ENCODE results near the gene MACROD2.
"Not testable (repeated sequence)": the region's sequence is repeated elsewhere in the genome, so short reads cannot be mapped to it uniquely, and the experiment has no call there.

Gene MACROD2

DNA sequence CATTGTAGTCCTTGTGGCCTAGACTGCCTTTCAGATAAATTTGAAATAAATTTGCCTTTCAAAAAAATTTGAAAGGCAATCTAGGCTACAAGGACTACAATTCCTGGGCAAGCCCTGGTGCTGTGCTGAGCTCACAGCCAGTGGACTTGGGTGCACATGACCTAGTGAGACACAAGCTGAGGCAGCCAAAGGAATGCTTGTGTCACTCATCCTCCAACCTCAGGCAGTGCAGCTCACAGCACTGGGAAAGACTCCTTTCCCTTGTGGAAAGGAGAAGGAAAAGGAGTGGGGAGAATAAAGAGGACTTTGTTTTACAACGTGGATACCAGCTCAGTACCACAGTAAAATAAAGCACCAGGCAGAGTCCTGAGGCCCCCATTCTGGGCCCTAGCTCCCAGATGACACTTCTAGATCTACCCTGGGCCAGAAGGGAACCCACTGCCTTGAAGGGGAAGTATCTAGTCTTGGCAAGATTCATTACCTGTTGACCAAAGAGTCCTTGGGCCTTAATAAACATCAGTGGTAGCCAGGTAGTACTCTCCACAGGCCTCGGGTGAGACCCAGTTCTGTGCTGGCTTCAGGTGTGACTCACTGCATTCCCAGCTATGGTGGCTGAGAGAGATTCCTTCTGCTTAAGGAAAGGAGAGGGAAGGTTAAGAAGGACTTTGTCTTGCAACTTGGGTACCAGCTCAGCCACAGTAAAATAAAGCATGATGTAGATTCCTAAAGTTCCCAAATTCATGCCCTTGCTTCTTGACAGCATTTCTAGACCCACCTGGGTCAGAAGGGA lies 1001.8 kb downstream of the MACROD2 start:
- no peak overlapping the region for H2AFZ ChIP-seq (ENCODE audit: low read depth, low read length)
- H3K4me3 ChIP-seq (ENCODE audit: low read length) = no peak overlapping the region
- peaks cover 3% of the 10 kb centered on the region for H3K4me1 ChIP-seq (ENCODE audit: insufficient read depth, low read length)
- H3K27me3 ChIP-seq (ENCODE audit: insufficient read depth, low read length) = no peaks in the 10 kb centered on the region
- peaks cover 12% of the 10 kb centered on the region for H3K9me3 ChIP-seq (ENCODE audit: low read length)
- no peaks in the 10 kb centered on the region for H3K36me3 ChIP-seq (ENCODE audit: insufficient read depth, low read length)

DNA sequence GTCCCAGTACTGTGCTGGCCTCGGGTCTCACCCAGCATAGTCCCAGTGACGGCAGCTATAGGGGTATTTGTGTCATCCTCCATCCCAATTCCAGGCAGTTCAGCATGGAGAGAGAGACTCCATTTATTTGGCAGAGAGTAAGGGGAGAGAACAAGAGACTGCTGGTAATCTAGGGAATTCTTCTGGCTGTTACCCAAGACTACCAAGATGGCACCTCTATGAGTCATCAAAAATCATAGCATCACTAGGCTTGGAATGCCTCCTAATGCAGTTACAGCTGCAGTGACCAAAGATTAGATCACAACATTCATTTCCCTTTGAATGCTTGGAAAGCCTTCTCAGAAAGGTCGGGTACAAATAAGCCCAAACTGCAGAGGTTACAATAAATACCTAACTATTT lies 1002.5 kb downstream of the MACROD2 start:
- H3K36me3 ChIP-seq (ENCODE audit: insufficient read depth, low read length) = no peaks in the 10 kb centered on the region
- H3K9me3 ChIP-seq (ENCODE audit: low read length) = peaks cover 12% of the 10 kb centered on the region
- no peak overlapping the region for H2AFZ ChIP-seq (ENCODE audit: low read depth, low read length)
- peaks cover 3% of the 10 kb centered on the region for H3K4me1 ChIP-seq (ENCODE audit: insufficient read depth, low read length)
- no peaks in the 10 kb centered on the region for H3K27me3 ChIP-seq (ENCODE audit: insufficient read depth, low read length)
- H3K4me3 ChIP-seq (ENCODE audit: low read length) = no peak overlapping the region

DNA sequence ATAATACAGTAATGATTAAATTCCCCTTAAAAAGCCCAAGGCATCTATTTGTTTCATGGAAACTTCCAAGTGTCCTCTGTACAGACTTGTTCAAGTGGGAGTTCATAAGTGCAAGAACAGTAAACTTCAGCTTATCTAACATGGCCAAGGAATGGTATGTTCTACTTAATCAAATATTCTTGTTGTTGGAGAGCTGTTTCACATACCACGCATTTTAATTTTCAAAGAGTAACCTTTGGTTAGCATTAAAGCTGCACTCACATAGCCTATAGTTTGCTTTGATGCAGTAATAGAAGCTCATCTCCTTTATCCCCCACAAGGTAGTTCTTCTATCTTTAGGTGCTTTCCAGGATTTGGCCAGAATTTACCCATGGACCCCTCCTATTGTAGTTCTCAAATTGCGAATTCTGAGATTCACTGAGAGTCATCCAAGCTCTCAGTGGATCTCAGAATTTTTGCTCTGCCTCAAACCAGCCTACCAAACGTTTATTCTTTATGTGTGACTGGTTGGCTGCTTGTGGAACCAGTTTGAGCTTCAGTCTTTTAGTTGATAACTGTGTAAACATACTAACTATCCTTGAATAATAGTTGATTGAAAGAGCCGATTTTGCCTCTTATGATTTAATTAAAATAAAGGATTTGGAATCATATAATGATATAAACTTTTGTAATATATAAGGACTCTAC lies 1010.1 kb downstream of the MACROD2 start:
- Histone ChIP-seq H3K4me1 (ENCODE audit: insufficient read depth, low read length) (peaks cover 6% of the 10 kb centered on the region), H3K36me3 (ENCODE audit: insufficient read depth, low read length) (no peaks in the 10 kb centered on the region), H2AFZ (ENCODE audit: low read depth, low read length) (no peak overlapping the region), H3K9me3 (ENCODE audit: low read length) (no peaks in the 10 kb centered on the region), H3K27me3 (ENCODE audit: insufficient read depth, low read length) (no peaks in the 10 kb centered on the region), H3K4me3 (ENCODE audit: low read length) (no peak overlapping the region)

DNA sequence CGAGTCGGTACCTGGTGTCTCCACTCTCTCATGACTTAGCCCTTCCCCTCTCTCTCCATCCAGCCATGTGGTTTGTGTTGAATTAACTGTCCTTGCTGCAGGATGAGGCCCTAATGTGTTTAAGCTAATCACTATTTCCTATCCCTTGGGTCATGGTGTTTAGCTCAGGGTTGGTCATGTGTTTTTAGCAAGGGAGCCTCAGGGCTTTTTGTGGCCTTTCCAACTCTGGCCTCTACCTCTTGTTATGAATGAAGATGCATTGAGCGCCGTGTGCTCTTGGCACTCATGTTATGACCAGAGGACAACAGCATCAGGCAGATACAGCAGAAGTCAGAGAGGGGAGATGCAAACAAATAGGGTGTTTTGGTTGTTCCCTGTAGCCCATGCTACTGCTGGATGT lies 1016.3 kb downstream of the MACROD2 start:
- H3K27me3 ChIP-seq (ENCODE audit: insufficient read depth, low read length) = no peaks in the 10 kb centered on the region
- H3K4me3 ChIP-seq (ENCODE audit: low read length) = no peak overlapping the region
- H3K9me3 ChIP-seq (ENCODE audit: low read length) = no peaks in the 10 kb centered on the region
- no peak overlapping the region for H2AFZ ChIP-seq (ENCODE audit: low read depth, low read length)
- H3K4me1 ChIP-seq (ENCODE audit: insufficient read depth, low read length) = peaks cover 26% of the 10 kb centered on the region
- no peaks in the 10 kb centered on the region for H3K36me3 ChIP-seq (ENCODE audit: insufficient read depth, low read length)

DNA sequence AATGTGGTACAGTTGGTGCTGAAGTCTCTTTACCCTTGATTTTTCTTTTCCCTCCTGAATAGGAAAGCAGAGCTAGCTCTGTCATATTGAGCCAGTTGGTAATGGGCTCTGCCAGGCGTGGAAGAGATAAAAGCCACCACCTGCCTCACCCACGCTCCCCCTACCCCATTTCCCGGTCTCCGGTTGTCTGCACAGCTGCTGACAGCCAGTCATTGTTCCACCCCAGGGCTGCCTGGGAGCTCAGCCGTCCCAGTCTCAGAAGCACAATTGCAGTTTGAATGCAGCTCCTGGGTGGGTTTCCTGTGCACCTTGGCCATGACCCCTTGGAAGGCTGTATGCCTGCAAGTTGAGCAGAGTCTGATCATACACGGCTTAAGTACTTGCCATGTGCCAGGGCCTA lies 1017.2 kb downstream of the MACROD2 start:
- Histone ChIP-seq H2AFZ (ENCODE audit: low read depth, low read length) (peak overlapping the region; percentile 37), H3K4me1 (ENCODE audit: insufficient read depth, low read length) (peaks cover 23% of the 10 kb centered on the region), H3K36me3 (ENCODE audit: insufficient read depth, low read length) (no peaks in the 10 kb centered on the region)

DNA sequence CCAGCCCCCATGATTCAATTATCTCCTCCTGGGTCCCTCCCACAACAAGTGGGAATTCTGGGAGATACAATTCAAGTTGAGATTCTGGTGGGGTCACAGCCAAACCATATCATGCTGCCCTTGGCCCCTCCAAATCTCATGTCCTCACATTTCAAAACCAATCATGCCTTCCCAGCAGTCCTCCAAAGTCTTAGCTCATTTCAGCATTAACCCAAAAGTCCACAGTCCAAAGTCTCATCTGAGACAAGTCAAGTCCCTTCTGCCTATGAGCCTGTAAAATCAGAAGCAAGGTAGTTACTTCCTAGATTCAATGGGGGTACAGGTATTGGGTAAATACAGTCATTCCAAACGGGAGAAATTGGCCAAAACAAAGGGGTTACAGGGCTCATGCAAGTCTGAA lies 1021.6 kb downstream of the MACROD2 start:
- H3K4me1 ChIP-seq (ENCODE audit: insufficient read depth, low read length) = peaks cover 14% of the 10 kb centered on the region
- not testable (repeated sequence) for H2AFZ ChIP-seq (ENCODE audit: low read depth, low read length); H3K36me3 ChIP-seq (ENCODE audit: insufficient read depth, low read length); H3K4me3 ChIP-seq (ENCODE audit: low read length); H3K9me3 ChIP-seq (ENCODE audit: low read length); H3K27me3 ChIP-seq (ENCODE audit: insufficient read depth, low read length)

More for the DNA sequence above, 1017.2 kb downstream of the MACROD2 start:
- Histone ChIP-seq H3K4me3 (ENCODE audit: low read length) (no peak overlapping the region), H3K9me3 (ENCODE audit: low read length) (no peaks in the 10 kb centered on the region), H3K27me3 (ENCODE audit: insufficient read depth, low read length) (no peaks in the 10 kb centered on the region)

DNA sequence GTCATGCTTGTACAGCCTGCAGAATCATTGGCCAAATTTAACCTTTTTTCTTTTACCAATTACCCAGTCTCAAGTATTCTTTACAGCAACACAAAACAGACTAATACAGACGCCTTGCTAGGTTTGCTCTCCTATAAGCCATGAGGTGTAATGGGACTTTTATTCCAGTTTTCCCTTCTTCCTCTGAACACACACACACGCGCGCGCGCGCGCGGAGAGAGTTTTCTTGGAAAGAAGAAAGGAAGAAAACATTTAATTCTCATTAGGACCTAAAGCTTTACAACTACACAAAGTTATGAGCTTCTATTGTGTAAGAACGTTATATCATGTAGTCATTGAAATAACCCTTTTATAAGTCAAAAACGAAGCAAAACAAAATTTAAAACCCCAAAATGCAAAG lies 1023.6 kb downstream of the MACROD2 start:
- no peaks in the 10 kb centered on the region for H3K9me3 ChIP-seq (ENCODE audit: low read length)
- no peak overlapping the region for H3K4me3 ChIP-seq (ENCODE audit: low read length)
- H3K27me3 ChIP-seq (ENCODE audit: insufficient read depth, low read length) = no peaks in the 10 kb centered on the region
- no peaks in the 10 kb centered on the region for H3K36me3 ChIP-seq (ENCODE audit: insufficient read depth, low read length)
- H3K4me1 ChIP-seq (ENCODE audit: insufficient read depth, low read length) = no peaks in the 10 kb centered on the region
- H2AFZ ChIP-seq (ENCODE audit: low read depth, low read length) = no peak overlapping the region

DNA sequence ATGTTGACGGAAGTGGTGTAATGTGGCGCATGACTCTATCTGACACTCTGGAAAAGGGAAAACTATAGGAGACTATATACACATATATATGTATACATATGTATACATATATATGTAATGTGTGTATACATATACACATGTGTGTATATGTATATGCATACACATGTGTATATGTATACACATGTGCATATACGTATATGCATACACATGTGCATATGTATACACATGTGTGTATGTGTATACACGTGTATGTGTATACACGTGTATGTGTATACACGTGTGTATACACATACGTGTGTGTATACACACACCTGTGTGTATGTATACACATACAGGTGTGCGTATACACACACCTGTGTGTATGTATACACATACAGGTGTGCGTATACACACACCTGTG lies 1025.5 kb downstream of the MACROD2 start:
- Histone ChIP-seq H3K27me3 (ENCODE audit: insufficient read depth, low read length) (no peaks in the 10 kb centered on the region), H3K9me3 (ENCODE audit: low read length) (no peaks in the 10 kb centered on the region), H2AFZ (ENCODE audit: low read depth, low read length) (no peak overlapping the region), H3K4me1 (ENCODE audit: insufficient read depth, low read length) (no peaks in the 10 kb centered on the region), H3K4me3 (ENCODE audit: low read length) (no peak overlapping the region), H3K36me3 (ENCODE audit: insufficient read depth, low read length) (no peaks in the 10 kb centered on the region)

DNA sequence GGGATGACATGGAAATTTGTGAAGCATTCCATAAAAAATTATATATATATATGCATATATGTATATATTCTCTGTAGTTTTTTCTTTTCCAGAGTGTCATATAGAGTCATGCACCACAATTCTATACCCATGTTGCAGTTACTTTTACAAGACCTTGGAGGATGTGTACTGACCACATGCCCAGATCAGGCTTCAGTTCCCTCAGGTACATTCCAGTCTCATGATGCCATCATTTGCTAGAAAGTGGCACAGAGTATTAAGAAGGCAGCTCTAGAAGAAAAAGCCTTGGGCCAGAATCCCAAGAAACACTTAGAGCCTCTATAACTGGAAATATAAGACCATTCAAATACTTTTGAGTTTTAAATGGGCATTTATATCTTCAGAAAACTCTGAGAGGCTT lies 1027.6 kb downstream of the MACROD2 start:
- Histone ChIP-seq H2AFZ (ENCODE audit: low read depth, low read length) (no peak overlapping the region), H3K9me3 (ENCODE audit: low read length) (no peaks in the 10 kb centered on the region), H3K36me3 (ENCODE audit: insufficient read depth, low read length) (no peaks in the 10 kb centered on the region)

DNA sequence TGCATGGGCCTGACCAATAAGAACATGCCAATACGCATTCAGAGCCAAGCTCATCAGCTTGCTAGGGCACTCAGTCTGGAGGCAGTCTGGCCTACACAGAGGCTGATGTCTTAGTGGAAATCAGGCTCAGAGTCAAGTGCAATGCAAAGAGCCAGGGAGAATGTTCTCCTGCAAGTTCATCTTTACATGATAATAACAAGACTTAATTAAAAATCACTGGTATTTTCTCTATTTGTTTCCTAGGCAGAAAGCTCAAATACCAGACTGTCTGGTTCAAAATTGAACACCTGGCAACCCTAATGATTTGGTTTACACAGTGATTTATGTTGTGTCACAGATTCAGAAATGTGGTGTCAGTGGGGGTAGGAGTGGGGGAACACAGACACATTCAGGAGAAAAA lies 1031.4 kb downstream of the MACROD2 start:
- H3K4me3 ChIP-seq (ENCODE audit: low read length) = no peak overlapping the region
- no peaks in the 10 kb centered on the region for H3K27me3 ChIP-seq (ENCODE audit: insufficient read depth, low read length)
- H3K9me3 ChIP-seq (ENCODE audit: low read length) = no peaks in the 10 kb centered on the region
- H3K4me1 ChIP-seq (ENCODE audit: insufficient read depth, low read length) = peaks cover 6% of the 10 kb centered on the region
- H3K36me3 ChIP-seq (ENCODE audit: insufficient read depth, low read length) = no peaks in the 10 kb centered on the region
- H2AFZ ChIP-seq (ENCODE audit: low read depth, low read length) = no peak overlapping the region

More for the DNA sequence above, 1027.6 kb downstream of the MACROD2 start:
- Histone ChIP-seq H3K4me1 (ENCODE audit: insufficient read depth, low read length) (peaks cover 6% of the 10 kb centered on the region), H3K4me3 (ENCODE audit: low read length) (no peak overlapping the region), H3K27me3 (ENCODE audit: insufficient read depth, low read length) (no peaks in the 10 kb centered on the region)

DNA sequence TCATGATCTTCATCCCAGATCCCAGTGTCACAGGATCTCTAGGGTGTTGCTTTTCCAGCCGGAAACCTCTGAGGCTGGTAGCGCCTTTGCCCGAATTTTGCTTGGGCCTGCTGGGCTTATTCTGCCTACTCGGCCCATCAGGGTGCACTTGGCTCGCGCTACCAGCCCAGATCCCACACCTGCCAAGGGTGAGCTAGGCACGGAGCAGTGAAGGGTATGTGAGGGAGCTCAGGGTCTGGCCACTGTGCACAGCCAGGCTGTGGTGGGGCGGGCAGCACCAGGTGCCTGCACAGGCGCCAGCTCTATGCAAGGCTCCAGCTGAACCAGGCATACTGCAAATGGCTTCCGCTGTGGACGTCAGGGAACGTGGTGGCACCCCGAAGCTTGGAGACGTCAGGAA lies 1035.5 kb downstream of the MACROD2 start:
- no peaks in the 10 kb centered on the region for H3K9me3 ChIP-seq (ENCODE audit: low read length)
- H3K27me3 ChIP-seq (ENCODE audit: insufficient read depth, low read length) = no peaks in the 10 kb centered on the region
- no peak overlapping the region for H2AFZ ChIP-seq (ENCODE audit: low read depth, low read length)
- peaks cover 6% of the 10 kb centered on the region for H3K4me1 ChIP-seq (ENCODE audit: insufficient read depth, low read length)
- H3K36me3 ChIP-seq (ENCODE audit: insufficient read depth, low read length) = no peaks in the 10 kb centered on the region
- no peak overlapping the region for H3K4me3 ChIP-seq (ENCODE audit: low read length)

DNA sequence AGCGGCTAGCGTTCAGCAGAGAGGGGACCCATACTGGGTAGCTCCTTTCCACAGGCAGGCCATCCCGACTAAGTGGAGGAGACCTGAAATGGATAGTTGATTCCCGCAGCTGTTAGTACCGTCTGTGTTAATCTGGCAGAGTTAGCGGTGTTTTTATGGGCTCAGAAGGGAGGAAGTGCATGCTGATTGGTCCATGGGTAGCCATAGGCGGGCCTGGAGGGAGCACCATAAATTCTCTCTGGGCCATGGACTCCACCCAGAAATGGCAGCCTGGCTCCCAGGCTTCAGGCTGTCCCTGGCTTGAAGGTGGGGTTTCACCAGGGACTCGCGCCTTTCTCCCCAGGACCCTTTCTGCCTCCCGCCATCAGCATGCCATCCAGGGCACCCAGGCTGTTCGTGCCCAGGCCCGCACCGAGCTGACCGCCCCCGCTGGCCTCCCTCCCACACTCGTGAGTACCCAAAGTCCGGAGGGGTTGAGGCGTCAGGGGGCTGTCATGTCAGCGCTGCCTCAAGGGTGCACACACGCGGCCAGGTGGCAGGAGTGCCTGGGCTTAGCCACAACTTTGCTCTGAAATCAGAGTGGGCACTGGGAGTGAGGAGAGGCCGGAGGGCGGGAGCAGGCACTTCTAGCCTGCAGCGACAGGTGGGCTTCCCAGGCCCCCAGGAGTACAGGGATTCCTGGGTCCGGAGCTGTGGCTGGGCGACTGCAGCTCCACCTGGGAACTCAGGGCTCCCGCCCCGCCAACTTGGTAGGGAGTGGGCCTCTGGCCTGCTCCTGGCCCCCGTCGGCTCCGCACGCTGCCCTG lies 1036.4 kb downstream of the MACROD2 start:
- H2AFZ ChIP-seq (ENCODE audit: low read depth, low read length) = no peak overlapping the region
- peaks cover 3% of the 10 kb centered on the region for H3K4me1 ChIP-seq (ENCODE audit: insufficient read depth, low read length)
- H3K27me3 ChIP-seq (ENCODE audit: insufficient read depth, low read length) = no peaks in the 10 kb centered on the region
- H3K4me3 ChIP-seq (ENCODE audit: low read length) = no peak overlapping the region
- H3K9me3 ChIP-seq (ENCODE audit: low read length) = no peaks in the 10 kb centered on the region
- H3K36me3 ChIP-seq (ENCODE audit: insufficient read depth, low read length) = no peaks in the 10 kb centered on the region

DNA sequence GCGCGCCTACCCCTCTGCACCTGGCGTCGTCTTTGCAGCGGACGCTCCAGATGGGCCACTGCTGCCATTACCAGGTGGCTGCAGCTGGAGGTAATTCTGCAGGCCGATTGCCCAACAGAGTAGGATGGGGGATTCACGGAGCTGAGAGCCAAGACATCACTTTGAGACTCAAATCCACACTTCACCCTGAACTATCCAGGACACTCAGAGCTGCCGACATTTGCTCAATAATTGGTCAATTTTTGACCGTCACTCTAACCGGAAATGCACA lies 1037.0 kb downstream of the MACROD2 start:
- no peaks in the 10 kb centered on the region for H3K36me3 ChIP-seq (ENCODE audit: insufficient read depth, low read length)
- no peak overlapping the region for H2AFZ ChIP-seq (ENCODE audit: low read depth, low read length)
- H3K27me3 ChIP-seq (ENCODE audit: insufficient read depth, low read length) = no peaks in the 10 kb centered on the region
- no peaks in the 10 kb centered on the region for H3K4me1 ChIP-seq (ENCODE audit: insufficient read depth, low read length)
- H3K4me3 ChIP-seq (ENCODE audit: low read length) = no peak overlapping the region
- no peaks in the 10 kb centered on the region for H3K9me3 ChIP-seq (ENCODE audit: low read length)
